ENCODE data around the gene BRD8. TPM values are rescaled to one million over a fixed set of nuclear protein-coding genes. Genes with fewer than 3 reads are reported as not detected.
"Not testable (repeated sequence)": the region's sequence is repeated elsewhere in the genome, so short reads cannot be mapped to it uniquely, and the experiment has no call there.

The BRD8 gene
- polyA plus RNA-seq, 1 experiment: 72.2 TPM

- POLR2A ChIA-PET: no interaction called here
- CTCF ChIA-PET: interaction anchor here (0.6 to 1.7 kb wide), 4 partner anchors 16 to 371 kb away, joined by 3 to 6 read pairs (median 4); no protein-coding TSS in a partner anchor
Measured at GRCh38 chr5:138149530-138149929, 28.9 kb downstream of the BRD8 start.

GRCh38 chr5:138148811-138149210 lies 29.6 kb downstream of the BRD8 start:
- ChIA-PET CTCF (interaction anchor here (0.6 to 1.3 kb wide), 2 partner anchors 141 to 370 kb away, joined by 3 to 5 read pairs; no protein-coding TSS in a partner anchor), POLR2A (no interaction called here)
- DNase-seq (ENCODE audit: low read depth, low spot score): no peak
- no peak overlapping the region for H3K4me3 ChIP-seq (ENCODE audit: low read depth, low read length)
- no peaks in the 10 kb centered on the region for H3K27me3 ChIP-seq (ENCODE audit: control insufficient read depth, insufficient read depth, low read length)
- no peak overlapping the region for H3K27ac ChIP-seq (ENCODE audit: low read depth, low read length)
- H3K9me3 ChIP-seq (ENCODE audit: control insufficient read depth, insufficient read depth, low read length): no peaks in the 10 kb centered on the region; the same call in 1 of the 2 replicates
- TF ChIP-seq CTCF (IDR thresholded peaks at IDR 0.05; ENCODE audit: low read depth, low read length): no peak

More at GRCh38 chr5:138149530-138149929, 28.9 kb downstream of the BRD8 start:
- no peak overlapping the region for H3K27ac ChIP-seq (ENCODE audit: low read depth, low read length)
- H3K9me3 ChIP-seq (ENCODE audit: control insufficient read depth, insufficient read depth, low read length): no peaks in the 10 kb centered on the region
- no peak for TF ChIP-seq CTCF (IDR thresholded peaks at IDR 0.05; ENCODE audit: low read depth, low read length)
- H3K27me3 ChIP-seq (ENCODE audit: control insufficient read depth, insufficient read depth, low read length): no peaks in the 10 kb centered on the region
- no peak overlapping the region for H3K4me3 ChIP-seq (ENCODE audit: low read depth, low read length)
- DNase-seq (ENCODE audit: low read depth, low spot score): no peak

GRCh38 chr5:138143578-138143977 lies 34.9 kb downstream of the BRD8 start:
- not testable (repeated sequence) for H3K27me3 ChIP-seq (ENCODE audit: control insufficient read depth, insufficient read depth, low read length)
- CTCF ChIA-PET: interaction anchor here (2.2 kb wide), 1 partner anchor 10 kb away, joined by 7 read pairs; no protein-coding TSS in a partner anchor

GRCh38 chr5:138141734-138142133 lies 36.7 kb downstream of the BRD8 start:
- ChIA-PET CTCF (interaction anchor here (1.8 kb wide), 1 partner anchor 8 kb away, joined by 5 read pairs; no protein-coding TSS in a partner anchor), POLR2A (no interaction called here)
- H3K4me3 ChIP-seq (ENCODE audit: low read depth, low read length): no peak overlapping the region

More at GRCh38 chr5:138143578-138143977, 34.9 kb downstream of the BRD8 start:
- H3K4me3 ChIP-seq (ENCODE audit: low read depth, low read length); DNase-seq (ENCODE audit: low read depth, low spot score); H3K9me3 ChIP-seq (ENCODE audit: control insufficient read depth, insufficient read depth, low read length); H3K27ac ChIP-seq (ENCODE audit: low read depth, low read length); POLR2A ChIA-PET: not testable (repeated sequence)

GRCh38 chr5:138140268-138140667 lies 38.2 kb downstream of the BRD8 start:
- no peak for TF ChIP-seq CTCF (IDR thresholded peaks at IDR 0.05; ENCODE audit: low read depth, low read length)
- Histone ChIP-seq H3K4me3 (ENCODE audit: low read depth, low read length) (no peak overlapping the region), H3K27ac (ENCODE audit: low read depth, low read length) (no peak overlapping the region), H3K27me3 (ENCODE audit: control insufficient read depth, insufficient read depth, low read length) (no peaks in the 10 kb centered on the region), H3K9me3 (ENCODE audit: control insufficient read depth, insufficient read depth, low read length) (no peaks in the 10 kb centered on the region; the same call in 1 of the 2 replicates)
- DNase-seq (ENCODE audit: low read depth, low spot score): no peak
- CTCF ChIA-PET: interaction anchor here (0.9 to 1.8 kb wide), 2 partner anchors 63 to 102 kb away, joined by 3 to 9 read pairs; no protein-coding TSS in a partner anchor
- POLR2A ChIA-PET: no interaction called here

More at GRCh38 chr5:138141734-138142133, 36.7 kb downstream of the BRD8 start:
- Histone ChIP-seq H3K27ac (ENCODE audit: low read depth, low read length) (no peak overlapping the region), H3K9me3 (ENCODE audit: control insufficient read depth, insufficient read depth, low read length) (no peaks in the 10 kb centered on the region; the same call in 1 of the 2 replicates), H3K27me3 (ENCODE audit: control insufficient read depth, insufficient read depth, low read length) (no peaks in the 10 kb centered on the region)
- no peak for DNase-seq (ENCODE audit: low read depth, low spot score)
- TF ChIP-seq CTCF (IDR thresholded peaks at IDR 0.05; ENCODE audit: low read depth, low read length): no peak
